HG03565 (cell line): ENCODE data around the gene HMGCS2.
"Not testable (repeated sequence)": the region's sequence is repeated elsewhere in the genome, so short reads cannot be mapped to it uniquely, and the experiment has no call there.

Experiments
- ATAC-seq: cut with Tn5 transposase; IDR thresholded peaks from one replicate; pipeline ENCODE4 v1.9.1; 2021; ENCODE audit warnings: mild to moderate bottlenecking, moderate library complexity; ENCODE audit not compliant: unreplicated experiment

Gene HMGCS2

DNA sequence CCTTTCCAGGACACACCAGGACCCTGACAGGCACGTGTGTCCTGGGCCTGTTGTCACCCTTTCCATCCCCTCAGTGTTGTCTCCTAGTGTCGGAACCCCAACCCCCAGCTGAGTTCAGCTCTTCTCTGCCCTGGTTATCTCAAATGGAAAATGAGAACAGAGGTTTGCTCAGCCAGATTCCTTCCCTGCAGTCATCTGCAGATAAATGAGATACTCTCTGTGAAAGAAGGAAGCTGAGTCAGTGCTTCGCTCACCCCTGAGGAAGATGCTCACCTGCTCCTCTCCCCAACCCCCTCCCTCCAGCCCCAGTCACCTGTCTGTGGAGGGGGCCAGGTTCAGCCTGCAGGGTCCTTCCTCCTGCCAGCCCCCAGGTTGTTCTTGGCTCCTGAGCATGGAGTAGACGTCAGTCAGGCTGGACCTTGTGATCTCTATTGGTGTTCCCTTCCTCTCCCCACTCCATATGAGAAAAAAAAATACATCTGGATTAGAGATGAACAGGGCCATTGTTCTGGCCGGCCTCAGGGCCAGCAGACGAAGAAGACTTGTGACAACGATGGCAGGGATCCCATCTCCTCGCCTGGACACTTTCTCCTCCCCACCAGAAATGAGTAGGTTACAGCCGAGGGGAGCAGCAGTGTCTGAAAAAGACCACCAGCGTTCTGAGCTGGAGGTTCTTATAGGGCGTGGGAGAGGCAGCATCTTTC, 36.1 kb downstream of the HMGCS2 start:
- no peak for ATAC-seq

DNA sequence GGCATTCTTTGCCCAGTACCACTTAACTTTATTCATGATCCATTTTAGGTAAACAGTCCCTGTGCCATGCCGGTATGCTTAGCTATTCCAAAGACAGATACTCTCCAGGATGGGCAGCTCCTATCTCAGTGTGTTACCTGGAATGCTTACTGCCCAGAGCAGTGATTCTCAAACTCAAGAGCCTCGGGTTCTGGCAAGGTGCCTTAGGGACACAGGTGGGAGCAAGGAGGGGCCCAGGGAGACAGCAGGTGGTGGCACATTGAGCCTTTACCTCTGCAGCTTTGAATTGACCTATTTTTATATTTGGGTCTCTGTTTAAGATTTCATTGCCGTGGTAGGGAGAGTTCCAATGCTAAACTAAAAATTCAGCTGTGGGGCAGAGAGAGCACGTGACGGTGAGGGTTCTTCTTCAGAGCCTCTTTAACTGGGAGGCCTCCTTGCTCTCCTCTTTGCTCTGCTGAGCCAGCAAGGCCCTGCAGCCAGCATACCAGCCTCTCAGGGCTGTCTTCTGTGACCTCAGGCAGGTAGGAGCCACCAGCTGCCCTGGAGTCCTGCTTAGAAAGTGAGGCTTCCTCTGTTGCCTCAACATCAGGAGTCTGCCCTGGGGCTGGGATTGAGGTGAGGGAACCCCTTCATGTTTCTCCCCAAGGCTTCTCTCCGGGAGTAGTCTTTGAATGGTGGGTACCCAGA, 36.8 kb downstream of the HMGCS2 start:
- no peak for ATAC-seq

GRCh38 chr1:119731060-119731459, 37.6 kb downstream of the HMGCS2 start:
- ATAC-seq: no peak

- no peak for ATAC-seq
Measured at GRCh38 chr1:119729044-119729443, 39.7 kb downstream of the HMGCS2 start.

DNA sequence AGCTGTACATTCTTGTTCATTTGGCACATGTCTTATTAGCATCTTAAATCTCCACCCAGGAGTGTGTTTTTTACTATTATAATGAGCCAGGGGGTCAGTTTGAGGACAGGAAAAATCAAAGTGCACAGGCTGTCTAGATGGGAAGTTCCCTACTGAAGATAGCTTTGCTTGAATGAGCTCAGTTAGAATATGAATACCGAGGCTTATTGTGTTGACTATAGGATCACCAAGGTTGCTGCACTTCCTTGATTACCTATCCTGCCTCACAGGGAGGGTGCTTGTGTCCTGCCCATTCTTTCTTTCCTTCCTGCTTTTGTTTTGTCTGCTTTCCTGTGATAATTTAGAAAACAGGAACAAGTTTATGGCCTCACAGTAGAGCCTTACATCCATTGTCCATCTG, 40.7 kb downstream of the HMGCS2 start:
- no peak for ATAC-seq

DNA sequence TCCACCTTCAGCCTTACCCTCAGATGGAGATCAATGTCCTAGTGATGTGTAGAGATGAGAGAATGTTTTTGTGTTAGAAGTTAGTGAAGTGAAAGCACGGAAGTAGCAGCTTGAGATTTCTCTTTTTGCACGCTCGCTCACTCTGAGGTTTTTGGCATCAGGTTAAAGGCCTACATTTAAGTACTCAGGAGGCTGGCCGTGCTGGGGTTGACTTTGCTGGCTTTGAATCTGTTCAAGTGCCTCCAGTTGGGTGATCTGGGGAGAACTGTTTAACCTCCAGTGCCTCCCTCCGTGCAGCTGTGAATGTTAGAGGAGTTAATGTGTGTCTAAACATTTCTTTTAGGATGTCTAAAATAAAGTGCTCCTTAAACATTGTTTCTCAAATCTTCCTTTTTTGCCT, 43.1 kb downstream of the HMGCS2 start:
- ATAC-seq: no peak

- no peak for ATAC-seq
Measured at GRCh38 chr1:119724611-119725218, 44.0 kb downstream of the HMGCS2 start.

- ATAC-seq: no peak
Measured at GRCh38 chr1:119721896-119722295, 46.8 kb downstream of the HMGCS2 start.

GRCh38 chr1:119720866-119721440, 47.8 kb downstream of the HMGCS2 start:
- ATAC-seq: no peak

DNA sequence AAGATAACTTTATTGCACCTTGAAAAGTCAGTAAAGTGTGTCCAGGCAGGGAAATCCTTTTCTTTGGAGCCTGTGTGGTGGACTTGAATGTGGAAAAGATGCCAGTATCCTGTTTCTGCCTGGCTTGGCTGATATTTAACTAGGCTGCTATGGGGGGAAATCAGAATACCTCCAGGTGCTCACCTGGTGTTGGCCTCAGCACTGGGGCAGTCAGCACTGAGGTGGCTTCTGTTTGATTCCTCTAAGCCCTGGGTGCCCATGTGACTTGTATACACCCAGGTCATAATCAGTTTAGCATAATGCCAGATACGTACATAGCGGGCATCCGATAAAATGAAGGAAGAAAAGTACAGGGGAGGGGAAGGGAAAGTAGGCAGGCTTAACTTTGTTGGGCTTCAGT, 49.7 kb downstream of the HMGCS2 start:
- ATAC-seq: no peak

GRCh38 chr1:119718409-119718808, 50.3 kb downstream of the HMGCS2 start:
- ATAC-seq: no peak

DNA sequence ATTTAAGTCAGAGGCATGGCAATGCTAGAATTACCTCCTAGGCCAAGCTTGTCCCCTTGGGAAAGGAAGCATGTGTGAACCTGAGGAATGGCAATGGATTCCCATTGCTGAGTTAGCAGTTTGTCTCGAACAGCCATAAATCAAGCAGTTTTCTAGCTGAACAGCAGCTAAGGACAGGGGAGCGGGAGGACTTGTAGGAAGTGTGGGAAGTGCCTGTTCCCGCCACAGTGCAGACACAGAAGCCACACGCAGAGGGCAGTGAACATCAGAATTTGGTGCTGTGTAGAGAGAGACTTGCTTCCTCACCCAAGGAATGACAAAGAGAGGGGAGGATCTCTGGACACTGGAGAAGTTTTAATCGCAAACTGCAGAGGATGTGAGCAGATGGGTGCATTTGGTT, 53.2 kb downstream of the HMGCS2 start:
- no peak for ATAC-seq

DNA sequence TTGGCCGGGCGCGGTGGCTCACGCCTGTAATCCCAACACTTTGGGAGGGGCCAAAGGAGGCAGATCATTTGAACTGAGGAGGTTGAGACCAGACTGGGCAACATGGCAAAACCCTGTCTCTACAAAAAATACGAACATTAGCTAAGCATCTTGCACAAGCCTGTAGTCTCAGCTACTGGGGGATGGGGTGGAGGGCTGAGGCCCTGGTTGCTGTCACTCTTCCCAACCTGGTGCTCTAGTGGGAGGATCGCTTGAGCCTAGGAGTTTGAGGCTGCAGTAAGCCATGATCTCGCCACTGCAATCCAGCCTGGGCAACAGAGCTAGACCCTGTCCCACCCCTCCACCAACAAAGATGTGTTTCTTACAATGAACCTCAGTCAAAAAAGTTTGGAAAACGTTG, 54.1 kb downstream of the HMGCS2 start:
- no peak for ATAC-seq

GRCh38 chr1:119713749-119714456, 54.8 kb downstream of the HMGCS2 start:
- no peak for ATAC-seq

DNA sequence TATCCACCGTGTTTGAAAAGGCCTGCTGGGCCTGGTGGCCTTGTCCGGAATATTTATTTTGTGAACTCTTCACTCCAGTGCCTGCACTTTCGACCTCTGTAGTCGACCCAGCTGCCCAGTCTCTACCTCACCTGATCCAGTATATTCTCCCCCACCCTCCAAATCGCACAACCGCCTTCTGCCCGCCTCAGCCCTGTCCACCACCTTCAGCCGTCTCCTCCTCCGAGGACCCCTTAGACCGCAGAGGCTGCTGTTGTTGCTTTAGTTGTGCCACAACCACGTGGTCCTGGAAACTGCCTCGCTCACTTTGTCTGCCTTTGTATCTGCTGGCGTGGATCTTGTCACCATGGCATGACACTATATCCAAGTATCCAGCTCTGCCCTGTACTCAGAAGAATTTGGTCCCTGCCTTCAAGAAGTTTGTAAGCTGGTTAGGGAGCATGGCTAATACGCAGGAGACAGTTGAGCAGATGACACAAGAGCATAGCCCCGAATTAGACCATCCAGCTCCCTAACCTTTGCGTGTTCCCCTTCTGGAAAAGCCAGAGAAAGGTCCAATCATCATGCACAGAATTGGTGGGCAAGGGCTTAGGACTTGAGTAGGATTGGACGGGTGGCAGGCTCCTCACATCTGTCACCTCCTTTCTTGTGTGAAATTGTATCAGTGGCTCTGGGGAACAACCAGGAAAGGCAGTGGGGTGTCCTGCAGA, 55.5 kb downstream of the HMGCS2 start:
- ATAC-seq: no peak

GRCh38 chr1:119712342-119713038, 56.2 kb downstream of the HMGCS2 start:
- no peak for ATAC-seq

GRCh38 chr1:119711804-119712341, 56.8 kb downstream of the HMGCS2 start, which contains the start of gene PHGDH:
TSS of gene PHGDH (plus strand) at chr1:119711934. CDS start at chr1:119712023, 89 bp downstream.
- peak; percentile 37 for ATAC-seq

- ATAC-seq: not testable (repeated sequence)
Measured at GRCh38 chr1:119711356-119711803, 57.3 kb downstream of the HMGCS2 start.

GRCh38 chr1:119706599-119706998, 62.1 kb downstream of the HMGCS2 start:
- not testable (repeated sequence) for ATAC-seq
